Tibial nerve (tissue), 4 donors: ENCODE data around the gene CMBL.

Source experiments
- EP300 ChIP-seq, 2 donors: sonication (generic); formaldehyde crosslinking; IDR thresholded peaks; one replicate each; pipeline ENCODE4 v1.6.1; 2017; ENCODE audit warnings: antibody characterized with exemption in 2 of 2, mild to moderate bottlenecking in 1 of 2
- POLR2A ChIP-seq, 2 donors: fragments of 450-650 bp; IDR thresholded peaks; one replicate each; pipeline ENCODE4 v1.6.1; 2017; ENCODE audit warnings: antibody characterized with exemption in 2 of 2, mild to moderate bottlenecking in 2 of 2, moderate library complexity in 2 of 2
- TF ChIP-seq, protein P1 (sequence below), 5 experiments: fragments of 200-600 bp in 3 of 5; fragments of 450-650 bp in 2 of 5; sonication (generic) in 3 of 5; IDR thresholded peaks; one replicate each; pipeline ENCODE4 v1.5.1; 2016 to 2019; ENCODE audit warnings: antibody characterized with exemption in 5 of 5, mild to moderate bottlenecking in 3 of 5, moderate library complexity in 2 of 5

DNA sequence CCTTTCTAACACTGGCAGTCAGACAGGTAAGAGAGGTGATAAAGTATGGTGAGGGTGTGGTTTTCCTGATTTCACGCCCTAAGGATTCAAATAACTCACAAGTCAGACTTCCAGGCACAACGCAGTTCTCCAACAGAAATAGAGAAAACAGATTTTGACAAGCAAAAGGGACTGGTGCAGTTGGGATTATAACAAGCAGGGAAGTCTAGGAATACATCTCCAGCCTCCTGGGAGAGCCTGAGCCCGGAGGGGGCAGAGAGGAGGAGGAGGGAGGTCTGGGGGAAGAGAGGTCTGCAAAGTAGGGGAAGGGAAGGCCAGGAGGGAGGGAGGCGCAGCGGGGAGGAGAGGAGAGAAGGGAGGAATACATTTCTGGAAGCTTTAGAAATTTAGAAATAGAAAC lies 1.6 kb downstream of the CMBL start:
- TF ChIP-seq, protein P1, sequence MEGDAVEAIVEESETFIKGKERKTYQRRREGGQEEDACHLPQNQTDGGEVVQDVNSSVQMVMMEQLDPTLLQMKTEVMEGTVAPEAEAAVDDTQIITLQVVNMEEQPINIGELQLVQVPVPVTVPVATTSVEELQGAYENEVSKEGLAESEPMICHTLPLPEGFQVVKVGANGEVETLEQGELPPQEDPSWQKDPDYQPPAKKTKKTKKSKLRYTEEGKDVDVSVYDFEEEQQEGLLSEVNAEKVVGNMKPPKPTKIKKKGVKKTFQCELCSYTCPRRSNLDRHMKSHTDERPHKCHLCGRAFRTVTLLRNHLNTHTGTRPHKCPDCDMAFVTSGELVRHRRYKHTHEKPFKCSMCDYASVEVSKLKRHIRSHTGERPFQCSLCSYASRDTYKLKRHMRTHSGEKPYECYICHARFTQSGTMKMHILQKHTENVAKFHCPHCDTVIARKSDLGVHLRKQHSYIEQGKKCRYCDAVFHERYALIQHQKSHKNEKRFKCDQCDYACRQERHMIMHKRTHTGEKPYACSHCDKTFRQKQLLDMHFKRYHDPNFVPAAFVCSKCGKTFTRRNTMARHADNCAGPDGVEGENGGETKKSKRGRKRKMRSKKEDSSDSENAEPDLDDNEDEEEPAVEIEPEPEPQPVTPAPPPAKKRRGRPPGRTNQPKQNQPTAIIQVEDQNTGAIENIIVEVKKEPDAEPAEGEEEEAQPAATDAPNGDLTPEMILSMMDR (IDR thresholded peaks at IDR 0.05): no peak
- TF ChIP-seq EP300 (IDR thresholded peaks at IDR 0.05): no peak
- no peak for TF ChIP-seq POLR2A (IDR thresholded peaks at IDR 0.05)
